A673 (cell line): ENCODE measurements around the gene KRTAP19-7.

ENCODE experiments used
- CTCF ChIP-seq: fragments of 300-800, 200-600 bp; sonication (generic); conservative IDR thresholded peaks from 2 replicates; pipeline ENCODE4 v1.5.1; 2017; ENCODE audit warnings: low read depth, mild to moderate bottlenecking, antibody characterized with exemption, low read length, moderate library complexity, mixed read lengths
- EZH2 ChIP-seq: fragments of 200-600 bp; sonication (generic); IDR thresholded peaks from 2 replicates; pipeline ENCODE4 v1.6.1; 2017; ENCODE audit warnings: borderline replicate concordance, low read depth, mild to moderate bottlenecking, mixed read lengths, antibody characterized with exemption, low read length; ENCODE audit not compliant: poor library complexity, severe bottlenecking

- TF ChIP-seq CTCF: no peak
- no peak for TF ChIP-seq EZH2
Observed at GRCh38 chr21:30592140-30592539, 31.0 kb upstream of the KRTAP19-7 start, which contains the start of gene KRTAP6-3.
